BLaER1 treated with 17β-estradiol and CSF1 and Interleukin-3, amounts not matched to agents 10 nM and 100 nM (cell line): ENCODE results near the gene ZDHHC8.

Experiments used
- H3K27ac ChIP-seq, 11 experiments: shearing (Covaris generic); formaldehyde crosslinking; 2 replicates each; pipeline ENCODE4 v1.8.1; 2022
- H3K27me3 ChIP-seq, 11 experiments: shearing (Covaris generic); formaldehyde crosslinking; 2 replicates each; pipeline ENCODE4 v1.8.1; 2022
- H3K36me3 ChIP-seq, 11 experiments: shearing (Covaris generic); formaldehyde crosslinking; 2 replicates each; pipeline ENCODE4 v1.8.1; 2022
- H3K4me1 ChIP-seq, 10 experiments: shearing (Covaris generic); formaldehyde crosslinking; 2 replicates each; pipeline ENCODE4 v1.8.1; 2022
- H3K4me2 ChIP-seq, 11 experiments: shearing (Covaris generic); formaldehyde crosslinking; 2 replicates each; pipeline ENCODE4 v1.8.1; 2022
- H3K4me3 ChIP-seq, 10 experiments: shearing (Covaris generic); formaldehyde crosslinking; 2 replicates each; pipeline ENCODE4 v1.8.1; 2022
- H3K9ac ChIP-seq, 11 experiments: shearing (Covaris generic); formaldehyde crosslinking; 2 replicates each; pipeline ENCODE4 v1.8.1; 2022
- H3K9me3 ChIP-seq, 11 experiments: shearing (Covaris generic); formaldehyde crosslinking; replicated peaks in 1 of 11; 2 replicates each; pipeline ENCODE4 v1.8.1; 2022
- H4K20me1 ChIP-seq, 11 experiments: shearing (Covaris generic); formaldehyde crosslinking; 2 replicates each; pipeline ENCODE4 v1.8.1; 2022
- Cebpa-rat ChIP-seq, 11 experiments: shearing (Covaris generic); IDR thresholded peaks; 2 replicates each; pipeline ENCODE4 v1.8.1; 2022

ZDHHC8 gene

GRCh38 chr22:20169253-20169822 lies 37.7 kb downstream of the ZDHHC8 start:
- peaks cover 0 to 52% (median 27%) of the 10 kb centered on the region in 10 experiments; a peak in 16 of 20 replicates for H3K4me1 ChIP-seq

GRCh38 chr22:20170170-20170569 lies 38.6 kb downstream of the ZDHHC8 start:
- H3K9ac ChIP-seq: no peak overlapping the region
- H3K4me1 ChIP-seq: peaks cover 0 to 61% (median 32%) of the 10 kb centered on the region in 10 experiments; a peak in 16 of 20 replicates
- no peak overlapping the region for H3K27ac ChIP-seq
- no peaks in the 10 kb centered on the region for H4K20me1 ChIP-seq
- no peak overlapping the region for H3K4me3 ChIP-seq
- H3K27me3 ChIP-seq: no peaks in the 10 kb centered on the region
- no peak overlapping the region for H3K4me2 ChIP-seq
- H3K9me3 ChIP-seq: no peaks in the 10 kb centered on the region
- no peak for TF ChIP-seq Cebpa-rat (IDR thresholded peaks at IDR 0.05)
- no peaks in the 10 kb centered on the region for H3K36me3 ChIP-seq

More at GRCh38 chr22:20169253-20169822, 37.7 kb downstream of the ZDHHC8 start:
- H4K20me1 ChIP-seq: no peaks in the 10 kb centered on the region
- H3K27me3 ChIP-seq: no peaks in the 10 kb centered on the region
- no peak overlapping the region for H3K27ac ChIP-seq
- H3K4me2 ChIP-seq: peak overlapping the region in 9 of 11 experiments; percentile 21 to 76 (median 64); a peak in 14 of 22 replicates
- no peak for TF ChIP-seq Cebpa-rat (IDR thresholded peaks at IDR 0.05)
- H3K4me3 ChIP-seq: no peak overlapping the region
- no peaks in the 10 kb centered on the region for H3K36me3 ChIP-seq
- H3K9me3 ChIP-seq: no peaks in the 10 kb centered on the region
- no peak overlapping the region for H3K9ac ChIP-seq

GRCh38 chr22:20171288-20172140 lies 39.9 kb downstream of the ZDHHC8 start:
- H3K9me3 ChIP-seq: no peaks in the 10 kb centered on the region
- no peak overlapping the region for H3K4me3 ChIP-seq
- H3K4me1 ChIP-seq: peaks cover 0 to 72% (median 41%) of the 10 kb centered on the region in 10 experiments; a peak in 16 of 20 replicates
- no peak overlapping the region for H3K27ac ChIP-seq
- no peaks in the 10 kb centered on the region for H3K27me3 ChIP-seq
- H3K36me3 ChIP-seq: no peaks in the 10 kb centered on the region
- TF ChIP-seq Cebpa-rat (IDR thresholded peaks at IDR 0.05): no peak
- no peaks in the 10 kb centered on the region for H4K20me1 ChIP-seq
- H3K9ac ChIP-seq: no peak overlapping the region
- peak overlapping the region in 2 of 11 experiments; percentile 4 to 7; a peak in 2 of 22 replicates for H3K4me2 ChIP-seq

- Histone ChIP-seq H3K27me3 (no peaks in the 10 kb centered on the region), H3K9me3 (no peaks in the 10 kb centered on the region), H3K4me1 (peaks cover 0 to 73% (median 42%) of the 10 kb centered on the region in 10 experiments; a peak in 16 of 20 replicates), H3K4me3 (no peak overlapping the region), H3K4me2 (peak overlapping the region in 2 of 11 experiments; percentile 4 to 7; a peak in 2 of 22 replicates), H3K36me3 (no peaks in the 10 kb centered on the region), H4K20me1 (no peaks in the 10 kb centered on the region), H3K9ac (no peak overlapping the region), H3K27ac (no peak overlapping the region)
- no peak for TF ChIP-seq Cebpa-rat (IDR thresholded peaks at IDR 0.05)
These were observed 40.6 kb downstream of the ZDHHC8 start for GRCh38 chr22:20172141-20172613.

GRCh38 chr22:20173246-20173645 lies 41.6 kb downstream of the ZDHHC8 start:
- H3K9ac ChIP-seq: no peak overlapping the region
- no peaks in the 10 kb centered on the region for H4K20me1 ChIP-seq
- H3K9me3 ChIP-seq: no peaks in the 10 kb centered on the region
- H3K27ac ChIP-seq: no peak overlapping the region
- H3K4me1 ChIP-seq: peaks cover 0 to 73% (median 42%) of the 10 kb centered on the region in 10 experiments; a peak in 16 of 20 replicates
- no peaks in the 10 kb centered on the region for H3K36me3 ChIP-seq
- H3K27me3 ChIP-seq: no peaks in the 10 kb centered on the region
- H3K4me2 ChIP-seq: peak overlapping the region in 1 of 11 experiments; percentile 1; a peak in 1 of 22 replicates
- H3K4me3 ChIP-seq: no peak overlapping the region
- TF ChIP-seq Cebpa-rat (IDR thresholded peaks at IDR 0.05): no peak

GRCh38 chr22:20173772-20174171 lies 42.2 kb downstream of the ZDHHC8 start:
- Histone ChIP-seq H3K27me3 (no peaks in the 10 kb centered on the region), H3K4me2 (peak overlapping the region in 2 of 11 experiments; percentile 1 to 51; a peak in 1 of 22 replicates), H3K9ac (no peak overlapping the region), H3K36me3 (no peaks in the 10 kb centered on the region), H4K20me1 (no peaks in the 10 kb centered on the region), H3K9me3 (no peaks in the 10 kb centered on the region), H3K27ac (no peak overlapping the region), H3K4me3 (no peak overlapping the region), H3K4me1 (peaks cover 0 to 73% (median 42%) of the 10 kb centered on the region in 10 experiments; a peak in 16 of 20 replicates)
- TF ChIP-seq Cebpa-rat (IDR thresholded peaks at IDR 0.05): no peak

- Histone ChIP-seq H3K4me1 (peaks cover 2 to 76% (median 44%) of the 10 kb centered on the region in 10 experiments; a peak in 19 of 20 replicates), H3K9me3 (no peaks in the 10 kb centered on the region), H3K9ac (peak overlapping the region in 3 of 11 experiments; percentile 5 to 49 (median 29); a peak in 2 of 22 replicates), H4K20me1 (no peaks in the 10 kb centered on the region), H3K4me3 (no peak overlapping the region), H3K36me3 (no peaks in the 10 kb centered on the region), H3K4me2 (peak overlapping the region in 6 of 11 experiments; percentile 15 to 60 (median 52); a peak in 11 of 22 replicates), H3K27me3 (no peaks in the 10 kb centered on the region), H3K27ac (no peak overlapping the region)
- no peak for TF ChIP-seq Cebpa-rat (IDR thresholded peaks at IDR 0.05)
These were observed 43.4 kb downstream of the ZDHHC8 start for GRCh38 chr22:20174785-20175596.

- Histone ChIP-seq H4K20me1 (no peaks in the 10 kb centered on the region), H3K9me3 (no peaks in the 10 kb centered on the region), H3K36me3 (no peaks in the 10 kb centered on the region), H3K27ac (no peak overlapping the region), H3K9ac (peak overlapping the region in 2 of 11 experiments; percentile 29 to 49; a peak in 1 of 22 replicates), H3K27me3 (no peaks in the 10 kb centered on the region), H3K4me2 (peak overlapping the region in 6 of 11 experiments; percentile 15 to 60 (median 52); a peak in 11 of 22 replicates), H3K4me3 (no peak overlapping the region), H3K4me1 (peaks cover 8 to 77% (median 50%) of the 10 kb centered on the region in 10 experiments)
- TF ChIP-seq Cebpa-rat (IDR thresholded peaks at IDR 0.05): no peak
These were observed 43.9 kb downstream of the ZDHHC8 start for GRCh38 chr22:20175597-20175900.
